Stimulated activated CD8-positive, alpha-beta memory T cell treated with anti-CD3 and anti-CD28 coated beads, Interleukin-15, amount 100 ng/mL, for 48 hours (primary cell): ENCODE data around the gene LMO7.
"Not testable (repeated sequence)": the region's sequence is repeated elsewhere in the genome, so short reads cannot be mapped to it uniquely, and the experiment has no call there.

Experiments used
- DNase-seq, 2 donors: peaks; one replicate each; pipeline ENCODE4 v3.0.0-alpha.2; 2020; ENCODE audit warnings: low read depth in 2 of 2

LMO7 gene

GRCh38 chr13:75699062-75699461 lies 62.9 kb downstream of the LMO7 start:
- no peak for DNase-seq

- DNase-seq = not testable (repeated sequence)
These were observed 63.6 kb downstream of the LMO7 start for GRCh38 chr13:75699717-75700116.

- DNase-seq = no peak
These were observed 64.4 kb downstream of the LMO7 start for GRCh38 chr13:75700552-75700951.

- no peak for DNase-seq
These were observed 66.3 kb downstream of the LMO7 start for GRCh38 chr13:75702476-75702875.

GRCh38 chr13:75703769-75704168 lies 67.6 kb downstream of the LMO7 start:
- no peak for DNase-seq

GRCh38 chr13:75704194-75704926 lies 68.2 kb downstream of the LMO7 start:
- no peak for DNase-seq

- DNase-seq = no peak
These were observed 68.8 kb downstream of the LMO7 start for GRCh38 chr13:75704927-75705288.

GRCh38 chr13:75705395-75705794 lies 69.3 kb downstream of the LMO7 start:
- DNase-seq = no peak

- no peak for DNase-seq
These were observed 69.8 kb downstream of the LMO7 start for GRCh38 chr13:75705908-75706307.

- no peak for DNase-seq
These were observed 77.7 kb downstream of the LMO7 start for GRCh38 chr13:75713852-75714251.

- DNase-seq = no peak
These were observed 79.7 kb downstream of the LMO7 start for GRCh38 chr13:75715601-75716523.

GRCh38 chr13:75717525-75717924 lies 81.4 kb downstream of the LMO7 start:
- no peak for DNase-seq

GRCh38 chr13:75721307-75721706 lies 85.2 kb downstream of the LMO7 start:
- no peak for DNase-seq

- DNase-seq = no peak
These were observed 87.8 kb downstream of the LMO7 start for GRCh38 chr13:75723901-75724300.

GRCh38 chr13:75724752-75725517 lies 88.8 kb downstream of the LMO7 start:
- no peak for DNase-seq

GRCh38 chr13:75725736-75726135 lies 89.6 kb downstream of the LMO7 start:
- DNase-seq = no peak

GRCh38 chr13:75726306-75726705 lies 90.2 kb downstream of the LMO7 start:
- DNase-seq = no peak

GRCh38 chr13:75733113-75733512 lies 97.0 kb downstream of the LMO7 start:
- DNase-seq = not testable (repeated sequence)

- DNase-seq = no peak
These were observed 100.0 kb downstream of the LMO7 start for GRCh38 chr13:75736173-75736572.

GRCh38 chr13:75738841-75739240 lies 102.7 kb downstream of the LMO7 start:
- DNase-seq = no peak

- DNase-seq = no peak
These were observed 103.2 kb downstream of the LMO7 start for GRCh38 chr13:75739244-75739868.

- DNase-seq = no peak
These were observed 103.9 kb downstream of the LMO7 start for GRCh38 chr13:75740031-75740430.
